Measurements from ENCODE around the gene WDR83. TPM values are rescaled to one million over a fixed set of nuclear protein-coding genes. Genes with fewer than 3 reads are reported as not detected.
"Not testable (repeated sequence)": the region's sequence is repeated elsewhere in the genome, so short reads cannot be mapped to it uniquely, and the experiment has no call there.

The WDR83 gene
- polyA plus RNA-seq, 2 of the 4 experiments (the other 2 are of a cell fraction), result 4.8 to 11.4 TPM

DNA sequence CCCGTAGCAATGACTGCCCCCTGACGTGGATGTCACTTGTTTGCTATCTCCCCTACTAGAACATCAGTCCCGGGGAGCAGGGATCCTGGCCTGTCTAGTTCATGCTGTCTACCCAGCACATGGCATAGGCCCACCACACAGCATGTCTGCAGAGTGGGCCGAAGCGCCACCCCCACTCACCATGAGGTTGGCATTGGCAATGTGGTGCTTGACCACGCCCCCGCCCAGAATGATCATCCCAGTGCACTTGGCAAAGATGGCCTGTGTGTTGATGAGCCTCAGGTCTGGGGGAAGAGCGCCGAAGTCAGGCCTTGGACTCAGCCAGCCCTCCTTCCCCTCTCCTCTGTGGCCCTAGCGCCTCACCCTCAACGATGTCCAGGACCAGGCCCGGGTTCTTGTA, 10.3 kb downstream of the WDR83 start:
- TF ChIP-seq KDM1A (IDR thresholded peaks at IDR 0.05; ENCODE audit: low read depth) (no peak), EP300 (IDR thresholded peaks at IDR 0.05) (no peak), FOSL2 (IDR thresholded peaks at IDR 0.05) (no peak), FOSL2 (CRISPR knock-in tag; IDR thresholded peaks at IDR 0.05) (no peak), SMC3 (IDR thresholded peaks at IDR 0.05) (no peak), EHF (CRISPR knock-in tag; IDR thresholded peaks at IDR 0.05) (no peak), CBX2 (IDR thresholded peaks at IDR 0.05; ENCODE audit: borderline replicate concordance, low read depth) (no peak), HEYL (CRISPR knock-in tag; IDR thresholded peaks at IDR 0.05) (no peak), FOXS1 (CRISPR knock-in tag; IDR thresholded peaks at IDR 0.05) (no peak), MYC (IDR thresholded peaks at IDR 0.05; ENCODE audit: borderline replicate concordance, low read length) (no peak), TFCP2L1 (CRISPR knock-in tag; IDR thresholded peaks at IDR 0.05) (no peak), POLR2A (IDR thresholded peaks at IDR 0.05; ENCODE audit: low read length) (no peak), FOSB (CRISPR knock-in tag; IDR thresholded peaks at IDR 0.05) (no peak), ZNF302 (CRISPR knock-in tag; IDR thresholded peaks at IDR 0.05) (no peak), NPAS2 (CRISPR knock-in tag; IDR thresholded peaks at IDR 0.05; ENCODE audit: borderline replicate concordance) (no peak), HOXA7 (CRISPR knock-in tag; IDR thresholded peaks at IDR 0.05) (no peak), PHF8 (IDR thresholded peaks at IDR 0.05; ENCODE audit: borderline replicate concordance, low read depth) (no peak), CEBPB (IDR thresholded peaks at IDR 0.05) (no peak), RNF2 (IDR thresholded peaks at IDR 0.05; ENCODE audit: borderline replicate concordance, low read depth) (no peak)
- TF ChIP-seq, protein P1, sequence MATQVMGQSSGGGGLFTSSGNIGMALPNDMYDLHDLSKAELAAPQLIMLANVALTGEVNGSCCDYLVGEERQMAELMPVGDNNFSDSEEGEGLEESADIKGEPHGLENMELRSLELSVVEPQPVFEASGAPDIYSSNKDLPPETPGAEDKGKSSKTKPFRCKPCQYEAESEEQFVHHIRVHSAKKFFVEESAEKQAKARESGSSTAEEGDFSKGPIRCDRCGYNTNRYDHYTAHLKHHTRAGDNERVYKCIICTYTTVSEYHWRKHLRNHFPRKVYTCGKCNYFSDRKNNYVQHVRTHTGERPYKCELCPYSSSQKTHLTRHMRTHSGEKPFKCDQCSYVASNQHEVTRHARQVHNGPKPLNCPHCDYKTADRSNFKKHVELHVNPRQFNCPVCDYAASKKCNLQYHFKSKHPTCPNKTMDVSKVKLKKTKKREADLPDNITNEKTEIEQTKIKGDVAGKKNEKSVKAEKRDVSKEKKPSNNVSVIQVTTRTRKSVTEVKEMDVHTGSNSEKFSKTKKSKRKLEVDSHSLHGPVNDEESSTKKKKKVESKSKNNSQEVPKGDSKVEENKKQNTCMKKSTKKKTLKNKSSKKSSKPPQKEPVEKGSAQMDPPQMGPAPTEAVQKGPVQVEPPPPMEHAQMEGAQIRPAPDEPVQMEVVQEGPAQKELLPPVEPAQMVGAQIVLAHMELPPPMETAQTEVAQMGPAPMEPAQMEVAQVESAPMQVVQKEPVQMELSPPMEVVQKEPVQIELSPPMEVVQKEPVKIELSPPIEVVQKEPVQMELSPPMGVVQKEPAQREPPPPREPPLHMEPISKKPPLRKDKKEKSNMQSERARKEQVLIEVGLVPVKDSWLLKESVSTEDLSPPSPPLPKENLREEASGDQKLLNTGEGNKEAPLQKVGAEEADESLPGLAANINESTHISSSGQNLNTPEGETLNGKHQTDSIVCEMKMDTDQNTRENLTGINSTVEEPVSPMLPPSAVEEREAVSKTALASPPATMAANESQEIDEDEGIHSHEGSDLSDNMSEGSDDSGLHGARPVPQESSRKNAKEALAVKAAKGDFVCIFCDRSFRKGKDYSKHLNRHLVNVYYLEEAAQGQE (IDR thresholded peaks at IDR 0.05), result no peak
- ChIA-PET CTCF (interaction anchor here (0.7 to 1.5 kb wide), 10 partner anchors 9 to 177 kb away, joined by 3 to 7 read pairs (median 4); partner anchors contain the start of genes MAN2B1, TNPO2 and WDR83), POLR2A (no interaction called here)
- no peak for FAIRE-seq
- no peaks in the 10 kb centered on the region for H3K9me3 ChIP-seq
- no peak overlapping the region for H3K27ac ChIP-seq
- no peaks in the 10 kb centered on the region for H3K4me1 ChIP-seq
- H3K4me2 ChIP-seq, result no peak overlapping the region
- ATAC-seq, result no peak
- no peak for DNase-seq (ENCODE audit: low read depth in 1 of 2, low spot score in 1 of 2)
- WGBS (ENCODE audit: missing lambda C conversion rate), result 93% methylated on average over 11 of the region's 12 CpGs
- H3K4me3 ChIP-seq, result no peak overlapping the region

GRCh38 chr19:12678039-12678438, 11.4 kb downstream of the WDR83 start:
- CTCF ChIA-PET, result interaction anchor here (0.9 to 2.3 kb wide), 4 partner anchors 8 to 122 kb away, joined by 3 to 7 read pairs (median 4); a partner anchor contains a TSS
- H3K4me2 ChIP-seq, result not testable (repeated sequence)

DNA sequence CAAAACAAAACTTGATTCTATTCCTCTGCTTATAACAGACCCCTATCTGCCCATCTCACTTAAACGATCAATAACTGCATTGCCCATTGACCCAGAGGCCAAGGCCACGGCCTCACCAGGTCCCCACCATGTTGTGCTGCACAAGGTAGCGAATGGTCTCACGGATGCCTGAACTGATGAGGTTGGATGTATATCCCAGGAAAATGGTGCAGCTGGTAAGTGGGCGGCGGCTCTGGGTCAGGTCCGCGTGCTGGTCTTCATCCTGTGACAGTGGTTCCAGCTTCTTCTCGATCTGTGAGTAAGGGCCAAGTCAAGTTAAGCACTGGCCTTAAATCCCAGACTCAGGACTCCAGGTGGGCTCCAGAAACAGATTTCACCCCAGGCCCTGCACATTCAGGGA, 13.4 kb downstream of the WDR83 start:
- CTCF ChIA-PET, result interaction anchor here (1.3 to 2.3 kb wide), 3 partner anchors 8 to 81 kb away, joined by 5 to 6 read pairs (median 5); a partner anchor contains a TSS
- no peaks in the 10 kb centered on the region for H3K4me1 ChIP-seq
- no peak overlapping the region; the same call in 2 of the 3 replicates for H3K4me3 ChIP-seq
- H3K9me3 ChIP-seq, result no peaks in the 10 kb centered on the region
- ATAC-seq, result no peak
- no peak for DNase-seq (ENCODE audit: low read depth in 1 of 2, low spot score in 1 of 2)
- H3K27ac ChIP-seq, result no peak overlapping the region
- 95% methylated on average over 8 of the region's 9 CpGs for WGBS (ENCODE audit: missing lambda C conversion rate)
- POLR2A ChIA-PET, result no interaction called here
- peak overlapping the region; percentile 59; the same call in 2 of the 3 replicates for H3K4me2 ChIP-seq
- FAIRE-seq, result no peak
- TF ChIP-seq, protein P2, sequence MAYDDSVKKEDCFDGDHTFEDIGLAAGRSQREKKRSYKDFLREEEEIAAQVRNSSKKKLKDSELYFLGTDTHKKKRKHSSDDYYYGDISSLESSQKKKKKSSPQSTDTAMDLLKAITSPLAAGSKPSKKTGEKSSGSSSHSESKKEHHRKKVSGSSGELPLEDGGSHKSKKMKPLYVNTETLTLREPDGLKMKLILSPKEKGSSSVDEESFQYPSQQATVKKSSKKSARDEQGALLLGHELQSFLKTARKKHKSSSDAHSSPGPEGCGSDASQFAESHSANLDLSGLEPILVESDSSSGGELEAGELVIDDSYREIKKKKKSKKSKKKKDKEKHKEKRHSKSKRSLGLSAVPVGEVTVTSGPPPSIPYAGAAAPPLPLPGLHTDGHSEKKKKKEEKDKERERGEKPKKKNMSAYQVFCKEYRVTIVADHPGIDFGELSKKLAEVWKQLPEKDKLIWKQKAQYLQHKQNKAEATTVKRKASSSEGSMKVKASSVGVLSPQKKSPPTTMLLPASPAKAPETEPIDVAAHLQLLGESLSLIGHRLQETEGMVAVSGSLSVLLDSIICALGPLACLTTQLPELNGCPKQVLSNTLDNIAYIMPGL (CRISPR knock-in tag; IDR thresholded peaks at IDR 0.05; ENCODE audit: borderline replicate concordance), result no peak
- TF ChIP-seq HEYL (CRISPR knock-in tag; IDR thresholded peaks at IDR 0.05) (no peak), FOXS1 (CRISPR knock-in tag; IDR thresholded peaks at IDR 0.05) (no peak), HOXA7 (CRISPR knock-in tag; IDR thresholded peaks at IDR 0.05) (no peak), USF2 (IDR thresholded peaks at IDR 0.05) (no peak), EP300 (IDR thresholded peaks at IDR 0.05) (no peak), CBX8 (IDR thresholded peaks at IDR 0.05) (no peak), KDM1A (IDR thresholded peaks at IDR 0.05; ENCODE audit: low read depth) (no peak), POLR2A (IDR thresholded peaks at IDR 0.05; ENCODE audit: low read length) (no peak), KDM5A (IDR thresholded peaks at IDR 0.05) (no peak), EHF (CRISPR knock-in tag; IDR thresholded peaks at IDR 0.05) (no peak), E2F6 (IDR thresholded peaks at IDR 0.05; ENCODE audit: borderline replicate concordance, low read depth) (no peak), MAFK (IDR thresholded peaks at IDR 0.05; ENCODE audit: partially characterized antibody) (no peak)

More at GRCh38 chr19:12678039-12678438, 11.4 kb downstream of the WDR83 start:
- not testable (repeated sequence) for ATAC-seq; H3K9me3 ChIP-seq; H3K4me1 ChIP-seq; H3K27ac ChIP-seq; FAIRE-seq; DNase-seq (ENCODE audit: low read depth in 1 of 2, low spot score in 1 of 2); H3K4me3 ChIP-seq
- POLR2A ChIA-PET, result interaction anchor here (0.6 to 1.1 kb wide), 2 partner anchors 9 to 12 kb away, joined by 3 to 5 read pairs; partner anchors contain the start of genes GNG14, MAN2B1 and WDR83
- 91% methylated on average over 4 of the region's 5 CpGs for WGBS (ENCODE audit: missing lambda C conversion rate)
